SU-DHL-6 (cell line): ENCODE results near the gene FTL.

Experiments
- EZH2phosphoT487 ChIP-seq: fragments of 200-600 bp; sonication (generic), shearing (Covaris generic); conservative IDR thresholded peaks from 2 replicates; pipeline ENCODE4 v1.6.1; 2018; ENCODE audit warnings: mild to moderate bottlenecking, antibody characterized with exemption, low read length, moderate library complexity, mixed read lengths
- TF ChIP-seq, protein P1 (sequence below): fragments of 200-600 bp; sonication (generic); IDR thresholded peaks from one replicate; pipeline ENCODE4 v1.5.1; 2017; ENCODE audit warnings: antibody characterized with exemption, mild to moderate bottlenecking, low read length, moderate library complexity; ENCODE audit not compliant: insufficient read depth, poor library complexity, severe bottlenecking

GRCh38 chr19:48993175-48994034 is 28.3 kb downstream of the FTL start, which contains the start of the genes GYS1 and RUVBL2:
- TF ChIP-seq, protein P1, sequence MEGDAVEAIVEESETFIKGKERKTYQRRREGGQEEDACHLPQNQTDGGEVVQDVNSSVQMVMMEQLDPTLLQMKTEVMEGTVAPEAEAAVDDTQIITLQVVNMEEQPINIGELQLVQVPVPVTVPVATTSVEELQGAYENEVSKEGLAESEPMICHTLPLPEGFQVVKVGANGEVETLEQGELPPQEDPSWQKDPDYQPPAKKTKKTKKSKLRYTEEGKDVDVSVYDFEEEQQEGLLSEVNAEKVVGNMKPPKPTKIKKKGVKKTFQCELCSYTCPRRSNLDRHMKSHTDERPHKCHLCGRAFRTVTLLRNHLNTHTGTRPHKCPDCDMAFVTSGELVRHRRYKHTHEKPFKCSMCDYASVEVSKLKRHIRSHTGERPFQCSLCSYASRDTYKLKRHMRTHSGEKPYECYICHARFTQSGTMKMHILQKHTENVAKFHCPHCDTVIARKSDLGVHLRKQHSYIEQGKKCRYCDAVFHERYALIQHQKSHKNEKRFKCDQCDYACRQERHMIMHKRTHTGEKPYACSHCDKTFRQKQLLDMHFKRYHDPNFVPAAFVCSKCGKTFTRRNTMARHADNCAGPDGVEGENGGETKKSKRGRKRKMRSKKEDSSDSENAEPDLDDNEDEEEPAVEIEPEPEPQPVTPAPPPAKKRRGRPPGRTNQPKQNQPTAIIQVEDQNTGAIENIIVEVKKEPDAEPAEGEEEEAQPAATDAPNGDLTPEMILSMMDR = peak; percentile 80
- TF ChIP-seq EZH2phosphoT487 = no peak
